Gastroesophageal sphincter (tissue), 4 donors: ENCODE results near the gene KCNH2. TPM values are rescaled to one million over a fixed set of nuclear protein-coding genes. Genes with fewer than 3 reads are reported as not detected.

Experiments
- ATAC-seq: fragments of 150-250 bp; one replicate; pipeline ENCODE4 v1.9.1; 2016; ENCODE audit warnings: mild to moderate bottlenecking, moderate library complexity
- H3K27ac ChIP-seq, 4 donors: fragments of 200-600 bp; sonication (generic) in 3 of 4; 1 replicate in 3 of 4; 2 replicates in 1 of 4; pipeline ENCODE4 v1.5.1; 2016 to 2019
- H3K27me3 ChIP-seq: fragments of 200-600 bp; sonication (generic); one replicate; pipeline ENCODE4 v1.5.1; 2019
- H3K36me3 ChIP-seq, 2 donors: fragments of 200-600 bp; sonication (generic); one replicate each; pipeline ENCODE4 v1.5.1; 2019; ENCODE audit warnings: control low read depth in 1 of 2
- H3K4me1 ChIP-seq, 3 donors: fragments of 200-600 bp; sonication (generic); 1 replicate in 2 of 3; 2 replicates in 1 of 3; pipeline ENCODE4 v1.5.1; 2016 to 2019; ENCODE audit warnings: control low read depth in 2 of 3
- H3K4me3 ChIP-seq, 2 donors: fragments of 200-600 bp; sonication (generic); one replicate each; pipeline ENCODE4 v1.5.1; 2019; ENCODE audit warnings: mild to moderate bottlenecking in 1 of 2, moderate library complexity in 1 of 2
- H3K9me3 ChIP-seq, 3 donors: fragments of 200-600 bp; sonication (generic); one replicate each; pipeline ENCODE4 v1.5.1; 2017 to 2019; ENCODE audit warnings: control low read depth in 2 of 3
- CTCF ChIP-seq, 4 experiments: fragments of 200-600 bp in 2 of 4; fragments of 450-650 bp in 2 of 4; sonication (generic) in 1 of 4; IDR thresholded peaks; one replicate each; pipeline ENCODE4 v1.5.1; 2017 to 2019; ENCODE audit warnings: antibody characterized with exemption in 4 of 4, mild to moderate bottlenecking in 2 of 4, moderate library complexity in 2 of 4
- EP300 ChIP-seq: sonication (generic); formaldehyde crosslinking; IDR thresholded peaks from one replicate; pipeline ENCODE4 v1.6.1; 2017; ENCODE audit warnings: antibody characterized with exemption, mild to moderate bottlenecking
- POLR2A ChIP-seq, 2 donors: fragments of 450-650 bp; IDR thresholded peaks; one replicate each; pipeline ENCODE4 v1.6.1; 2017; ENCODE audit warnings: antibody characterized with exemption in 2 of 2, mild to moderate bottlenecking in 2 of 2, moderate library complexity in 1 of 2
- POLR2AphosphoS5 ChIP-seq: sonication (generic); formaldehyde crosslinking; IDR thresholded peaks from one replicate; pipeline ENCODE4 v1.6.1; 2017; ENCODE audit warnings: antibody characterized with exemption
- WGBS, 2 donors: methylation state at CpG; one replicate each; pipeline ENCODE4 v1.1.5; 2018; ENCODE audit warnings: low coverage in 1 of 2; 5-methylcytosine and 5-hydroxymethylcytosine counted together
- total RNA-seq, 4 donors: library from RNA; depleted of rRNA; stranded (reverse); fragments of >200 nt; gene quantifications; one replicate each; pipeline ENCODE4 v1.1.0, GENCODE V29; 2016

Gene KCNH2
- total RNA-seq, 4 donors from 2014 or later: 26.6 to 63.8 (median 36.3) TPM

GRCh38 chr7:150966002-150966401, 12.1 kb downstream of the KCNH2 start:
- Histone ChIP-seq H3K27me3 (no peaks in the 10 kb centered on the region), H3K36me3 (no peaks in the 10 kb centered on the region), H3K4me3 (no peak overlapping the region), H3K9me3 (no peaks in the 10 kb centered on the region), H3K27ac (peak overlapping the region in 2 of 4 donors; percentile 77 to 81), H3K4me1 (peaks cover 0 to 99% (median 56%) of the 10 kb centered on the region in 3 donors)
- TF ChIP-seq CTCF (IDR thresholded peaks at IDR 0.05) (peak in 2 of 4 experiments; percentile 20 to 39), POLR2A (IDR thresholded peaks at IDR 0.05) (no peak), POLR2AphosphoS5 (no peak), EP300 (no peak)
- no CpG with 5 or more reads among the region's 1 CpG for WGBS, 2 donors
- no peak for ATAC-seq

GRCh38 chr7:150965273-150965830, 12.8 kb downstream of the KCNH2 start:
- Histone ChIP-seq H3K4me1 (peaks cover 0 to 98% (median 49%) of the 10 kb centered on the region in 3 donors), H3K36me3 (no peaks in the 10 kb centered on the region), H3K27me3 (no peaks in the 10 kb centered on the region), H3K9me3 (no peaks in the 10 kb centered on the region), H3K27ac (peak overlapping the region in 3 of 4 donors; percentile 77 to 81 (median 77)), H3K4me3 (no peak overlapping the region)
- ATAC-seq: no peak
- WGBS, 2 donors: 42% methylated on average over 5 of the region's 16 CpGs; no CpG with 5 or more reads in 1 of the 2 donors
- TF ChIP-seq EP300 (no peak), CTCF (IDR thresholded peaks at IDR 0.05) (no peak), POLR2A (IDR thresholded peaks at IDR 0.05) (no peak), POLR2AphosphoS5 (no peak)

GRCh38 chr7:150964593-150965111, 13.5 kb downstream of the KCNH2 start:
- H3K36me3 ChIP-seq: no peaks in the 10 kb centered on the region
- H3K27me3 ChIP-seq: no peaks in the 10 kb centered on the region
- peak overlapping the region in 3 of 4 donors; percentile 77 to 81 (median 77) for H3K27ac ChIP-seq
- peak in 3 of 4 experiments; percentile 17 to 38 (median 32) for TF ChIP-seq CTCF (IDR thresholded peaks at IDR 0.05)
- TF ChIP-seq EP300: no peak
- no peak for ATAC-seq
- WGBS, 2 donors: 33% methylated on average over 3 of the region's 16 CpGs; no CpG with 5 or more reads in 1 of the 2 donors
- no peaks in the 10 kb centered on the region for H3K9me3 ChIP-seq
- H3K4me3 ChIP-seq: no peak overlapping the region
- peaks cover 0 to 91% (median 42%) of the 10 kb centered on the region in 3 donors for H3K4me1 ChIP-seq

GRCh38 chr7:150963707-150964559, 14.2 kb downstream of the KCNH2 start:
- no peaks in the 10 kb centered on the region for H3K36me3 ChIP-seq
- no peaks in the 10 kb centered on the region for H3K9me3 ChIP-seq
- H3K4me1 ChIP-seq: peaks cover 0 to 84% (median 38%) of the 10 kb centered on the region in 3 donors
- H3K27ac ChIP-seq: peak overlapping the region in 3 of 4 donors; percentile 77 to 81 (median 77)
- ATAC-seq: no peak
- TF ChIP-seq POLR2AphosphoS5 (no peak), EP300 (no peak), CTCF (IDR thresholded peaks at IDR 0.05) (no peak), POLR2A (IDR thresholded peaks at IDR 0.05) (no peak)
- H3K27me3 ChIP-seq: no peaks in the 10 kb centered on the region
- no peak overlapping the region for H3K4me3 ChIP-seq
- WGBS, 2 donors: no CpG with 5 or more reads among the region's 18 CpGs
